NCI-H748 treated with DMSO at 0.1 percent for 48 hours (cell line): ENCODE results near the gene SNORC.

ENCODE experiments used
- DNase-seq: peaks from one replicate; lab custom pipeline; 2025; lab: John Stamatoyannopoulos, UW

The SNORC gene

GRCh38 chr2:232882505-232883115 is 12.5 kb downstream of the SNORC start:
- no peak for DNase-seq

GRCh38 chr2:232883116-232883721 is 13.2 kb downstream of the SNORC start:
- no peak for DNase-seq

GRCh38 chr2:232884001-232884421 is 13.9 kb downstream of the SNORC start:
- DNase-seq, result no peak

GRCh38 chr2:232884549-232885263 is 14.6 kb downstream of the SNORC start:
- DNase-seq, result no peak

GRCh38 chr2:232885264-232885961 is 15.3 kb downstream of the SNORC start:
- DNase-seq, result no peak

GRCh38 chr2:232886176-232886575 is 16.1 kb downstream of the SNORC start:
- no peak for DNase-seq

- no peak for DNase-seq
These were observed 16.6 kb downstream of the SNORC start for GRCh38 chr2:232886632-232887031.

GRCh38 chr2:232887171-232887850 is 17.2 kb downstream of the SNORC start:
- no peak for DNase-seq

- no peak for DNase-seq
These were observed 18.2 kb downstream of the SNORC start for GRCh38 chr2:232888099-232888836.

- no peak for DNase-seq
These were observed 18.9 kb downstream of the SNORC start for GRCh38 chr2:232888839-232889529.

GRCh38 chr2:232889876-232890401 is 19.9 kb downstream of the SNORC start:
- DNase-seq, result no peak

GRCh38 chr2:232890536-232890895 is 20.5 kb downstream of the SNORC start:
- DNase-seq, result no peak

- peak; percentile 50 for DNase-seq
These were observed 21.0 kb downstream of the SNORC start for GRCh38 chr2:232890896-232891601.

- no peak for DNase-seq
These were observed 21.6 kb downstream of the SNORC start for GRCh38 chr2:232891621-232892071.

- no peak for DNase-seq
These were observed 22.2 kb downstream of the SNORC start for GRCh38 chr2:232892221-232892620.

GRCh38 chr2:232892843-232893242 is 22.8 kb downstream of the SNORC start:
- DNase-seq, result no peak

GRCh38 chr2:232893834-232894233 is 23.8 kb downstream of the SNORC start:
- no peak for DNase-seq

GRCh38 chr2:232894251-232894650 is 24.2 kb downstream of the SNORC start:
- DNase-seq, result no peak

GRCh38 chr2:232894746-232895145 is 24.7 kb downstream of the SNORC start:
- no peak for DNase-seq

- DNase-seq, result no peak
These were observed 26.0 kb downstream of the SNORC start for GRCh38 chr2:232896111-232896510.
